H1 (cell line): ENCODE results near the gene CXCR5. TPM values are rescaled to one million over a fixed set of nuclear protein-coding genes. Genes with fewer than 3 reads are reported as not detected.

Experiments
- CHD7 ChIP-seq: fragments of 300-600 bp; sonication (generic); IDR thresholded peaks from 2 replicates; pipeline ENCODE4 v1.7.1; 2012; ENCODE audit warnings: low read length, moderate library complexity, mild to moderate bottlenecking, inconsistent platforms; ENCODE audit not compliant: insufficient replicate concordance
- GABPA ChIP-seq: IDR thresholded peaks from 2 replicates; pipeline ENCODE4 v1.6.1; 2011; ENCODE audit warnings: mild to moderate bottlenecking, low read length, moderate library complexity, borderline replicate concordance; ENCODE audit not compliant: insufficient read depth
- RFX5 ChIP-seq: IDR thresholded peaks from 2 replicates; pipeline ENCODE4 v1.6.1; 2011; ENCODE audit warnings: low read depth, low read length, improper control_type of control experiment, borderline replicate concordance
- polyA plus RNA-seq, 7 experiments: library from polyadenylated mRNA; depleted of rRNA in 3 of 7; stranded (reverse) in 5 of 7; unstranded in 2 of 7; fragments of >200 nt in 5 of 7; fragments of 200-250 nt in 2 of 7; gene quantifications; 1 replicate in 5 of 7; 2 replicates in 1 of 7; 4 replicates in 1 of 7; pipeline versions ENCODE4 v1.2.1 to v1.2.3, GENCODE V29; 2011 to 2013; ENCODE audit warnings: missing spikeins in 2 of 7, mixed read lengths in 2 of 7
- total RNA-seq: library from RNA; stranded (reverse); fragmentation: NEBNext Ultra II Directional; extraction: Animal tissue kit (Norgen Biotek cat#: 25700); gene quantifications from 2 replicates; pipeline ENCODE4 v1.2.1, GENCODE V29; 2021

Gene CXCR5
- total and polyA plus RNA-seq, 2 of the 8 experiments (the other 6 are each of a cell fraction or from before 2014, with no cell fraction given) = not detected

DNA sequence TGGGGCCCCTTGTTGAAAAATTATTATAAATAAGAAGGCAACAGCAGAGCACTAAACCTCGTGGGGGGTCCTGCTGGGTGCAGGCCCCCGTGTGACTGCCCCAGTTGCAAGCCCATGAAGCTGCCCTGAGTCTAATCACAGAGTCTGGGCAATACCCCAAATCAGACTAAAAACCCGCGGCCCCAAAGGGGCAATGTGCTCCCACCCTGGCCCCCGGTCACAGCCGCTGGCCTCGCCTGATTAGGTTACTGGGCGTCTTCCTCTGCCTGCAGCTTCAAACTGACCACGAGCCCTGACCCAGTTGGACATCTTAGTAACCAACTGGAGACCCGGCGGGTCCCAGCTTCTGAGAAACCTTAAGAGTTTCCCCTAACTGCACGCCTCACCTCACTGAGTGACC is 1.6 kb downstream of the CXCR5 start (continued):
- TF ChIP-seq CHD7 = no peak
- TF ChIP-seq GABPA = no peak
- TF ChIP-seq RFX5 = no peak
